DMS 273 (cell line): ENCODE data around the gene FHIT.
A peak's percentile ranks its signal among the peaks of the same experiment; 100 is the strongest.

Experiments
- DNase-seq: peaks from one replicate; lab custom pipeline; 2025; ENCODE audit not compliant: unreplicated experiment; lab: John Stamatoyannopoulos, UW

Gene FHIT

GRCh38 chr3:60434950-60435349 lies 816.3 kb downstream of the FHIT start:
- no peak for DNase-seq

- DNase-seq = no peak
These were observed 816.9 kb downstream of the FHIT start for GRCh38 chr3:60434323-60434722.

GRCh38 chr3:60431599-60431958 lies 819.7 kb downstream of the FHIT start:
- DNase-seq = peak; percentile 4

GRCh38 chr3:60430205-60430604 lies 821.0 kb downstream of the FHIT start:
- DNase-seq = no peak

GRCh38 chr3:60427109-60427508 lies 824.1 kb downstream of the FHIT start:
- no peak for DNase-seq

- DNase-seq = no peak
These were observed 826.3 kb downstream of the FHIT start for GRCh38 chr3:60424942-60425341.

GRCh38 chr3:60424034-60424433 lies 827.2 kb downstream of the FHIT start:
- no peak for DNase-seq

GRCh38 chr3:60423556-60423955 lies 827.7 kb downstream of the FHIT start:
- no peak for DNase-seq

- DNase-seq = no peak
These were observed 829.4 kb downstream of the FHIT start for GRCh38 chr3:60421749-60422446.

GRCh38 chr3:60417576-60417975 lies 833.7 kb downstream of the FHIT start:
- DNase-seq = peak; percentile 2

- no peak for DNase-seq
These were observed 837.2 kb downstream of the FHIT start for GRCh38 chr3:60414011-60414410.

- no peak for DNase-seq
These were observed 837.7 kb downstream of the FHIT start for GRCh38 chr3:60413551-60413950.

GRCh38 chr3:60403866-60404265 lies 847.4 kb downstream of the FHIT start:
- no peak for DNase-seq

GRCh38 chr3:60402931-60403330 lies 848.3 kb downstream of the FHIT start:
- no peak for DNase-seq

GRCh38 chr3:60399861-60400845 lies 851.1 kb downstream of the FHIT start:
- DNase-seq = no peak

- DNase-seq = no peak
These were observed 852.0 kb downstream of the FHIT start for GRCh38 chr3:60399292-60399691.

- DNase-seq = no peak
These were observed 856.0 kb downstream of the FHIT start for GRCh38 chr3:60395173-60395762.

GRCh38 chr3:60393946-60394345 lies 857.3 kb downstream of the FHIT start:
- no peak for DNase-seq

GRCh38 chr3:60392501-60392900 lies 858.8 kb downstream of the FHIT start:
- DNase-seq = no peak

GRCh38 chr3:60391292-60391691 lies 860.0 kb downstream of the FHIT start:
- DNase-seq = no peak

- no peak for DNase-seq
These were observed 862.5 kb downstream of the FHIT start for GRCh38 chr3:60388731-60389130.

- DNase-seq = no peak
These were observed 864.9 kb downstream of the FHIT start for GRCh38 chr3:60386306-60386705.
